Karpas-422 (cell line): ENCODE results near the gene ERC2. TPM values are rescaled to one million over a fixed set of nuclear protein-coding genes. Genes with fewer than 3 reads are reported as not detected.

Experiments used
- DNase-seq: peaks from one replicate; pipeline ENCODE4 v3.0.0-alpha.2; 2015
- H2AFZ ChIP-seq: fragments of 200-600 bp; sonication (generic); 2 replicates; pipeline ENCODE4 v1.6.1; 2014; ENCODE audit warnings: antibody characterized with exemption, low read length, mixed read lengths
- H3K27ac ChIP-seq: fragments of 200-600 bp; sonication (generic); 2 replicates; pipeline ENCODE4 v1.5.1; 2014; ENCODE audit warnings: mild to moderate bottlenecking, low read length, moderate library complexity
- H3K27me3 ChIP-seq: fragments of 200-600 bp; sonication (generic); 2 replicates; pipeline ENCODE4 v1.6.1; 2014; ENCODE audit warnings: low read length, mixed read lengths
- H3K36me3 ChIP-seq: fragments of 200-600 bp; sonication (generic); 2 replicates; pipeline ENCODE4 v1.6.1; 2014; ENCODE audit warnings: low read length, mixed read lengths; ENCODE audit not compliant: insufficient read depth
- H3K4me1 ChIP-seq: fragments of 200-600 bp; sonication (generic); 2 replicates; pipeline ENCODE4 v1.6.1; 2014; ENCODE audit warnings: mild to moderate bottlenecking, low read length, mixed read lengths
- H3K4me2 ChIP-seq: fragments of 200-600 bp; sonication (generic); 2 replicates; pipeline ENCODE4 v1.6.1; 2014; ENCODE audit warnings: low read length, low read depth, mild to moderate bottlenecking; ENCODE audit not compliant: poor library complexity, severe bottlenecking
- H3K4me3 ChIP-seq: fragments of 200-600 bp; sonication (generic); 2 replicates; pipeline ENCODE4 v1.5.1; 2014; ENCODE audit warnings: mild to moderate bottlenecking, antibody characterized with exemption, low read length, mixed read lengths
- H3K79me2 ChIP-seq: fragments of 200-600 bp; sonication (generic); 2 replicates; pipeline ENCODE4 v1.6.1; 2014; ENCODE audit warnings: mild to moderate bottlenecking, low read length, mixed read lengths
- H3K9ac ChIP-seq: fragments of 200-600 bp; sonication (generic); 2 replicates; pipeline ENCODE4 v1.6.0; 2014; ENCODE audit warnings: low read length
- H3K9me2 ChIP-seq: fragments of 200-600 bp; sonication (generic), shearing (Covaris generic); replicated peaks from 2 replicates; pipeline ENCODE4 v1.6.0; 2014; ENCODE audit warnings: mild to moderate bottlenecking, low read length, moderate library complexity; ENCODE audit not compliant: insufficient read depth
- H3K9me3 ChIP-seq: fragments of 300-700, 200-600 bp; sonication (generic); 2 replicates; pipeline ENCODE4 v1.6.1; 2014; ENCODE audit warnings: low read length, mixed read lengths
- H4K20me1 ChIP-seq: fragments of 200-600 bp; sonication (generic); 2 replicates; pipeline ENCODE4 v1.6.1; 2014; ENCODE audit warnings: mild to moderate bottlenecking, antibody characterized with exemption, low read length, low read depth; ENCODE audit not compliant: insufficient read depth
- total RNA-seq: library from RNA; depleted of rRNA; stranded (reverse); fragments of >200 nt; shearing (Covaris generic); gene quantifications from 2 replicates; pipeline ENCODE4 v1.2.3, GENCODE V29; 2014; ENCODE audit warnings: low replicate concordance

ERC2 gene
- total RNA-seq, 1 experiment from 2014 or later: 3.7 TPM

GRCh38 chr3:56124546-56124945 is 343.7 kb downstream of the ERC2 start:
- no peak for DNase-seq
- Histone ChIP-seq H3K9me2 (no peaks in the 10 kb centered on the region), H3K4me1 (no peaks in the 10 kb centered on the region), H3K27ac (no peak overlapping the region), H3K4me2 (no peak overlapping the region), H3K79me2 (no peaks in the 10 kb centered on the region), H3K9ac (no peak overlapping the region), H3K9me3 (no peaks in the 10 kb centered on the region), H2AFZ (no peak overlapping the region), H3K4me3 (no peak overlapping the region), H4K20me1 (no peaks in the 10 kb centered on the region), H3K27me3 (no peaks in the 10 kb centered on the region), H3K36me3 (no peaks in the 10 kb centered on the region)

DNA sequence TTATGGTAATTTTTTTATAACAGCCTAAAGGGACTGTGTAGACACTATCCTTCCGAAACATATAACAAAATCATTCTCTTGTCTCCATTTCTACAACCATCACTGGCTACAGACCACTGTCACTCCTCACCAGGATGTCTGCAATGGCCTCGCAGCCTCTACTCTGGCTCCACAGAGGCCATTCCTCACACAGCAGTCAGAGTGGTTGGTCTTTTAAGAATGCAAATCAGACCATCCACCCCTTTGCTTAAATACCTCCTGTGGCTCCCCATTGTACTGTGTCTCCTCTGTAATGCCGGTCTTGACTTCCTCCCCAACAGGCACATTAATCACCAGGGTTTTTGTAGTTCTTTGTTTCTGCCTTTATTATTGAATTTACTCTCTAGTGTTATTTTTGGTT is 344.8 kb downstream of the ERC2 start:
- Histone ChIP-seq H3K79me2 (no peaks in the 10 kb centered on the region), H4K20me1 (no peaks in the 10 kb centered on the region), H3K27ac (no peak overlapping the region), H3K9ac (no peak overlapping the region), H3K27me3 (no peaks in the 10 kb centered on the region), H3K9me3 (no peaks in the 10 kb centered on the region), H2AFZ (no peak overlapping the region), H3K36me3 (no peaks in the 10 kb centered on the region), H3K9me2 (no peaks in the 10 kb centered on the region), H3K4me2 (no peak overlapping the region), H3K4me3 (no peak overlapping the region), H3K4me1 (no peaks in the 10 kb centered on the region)
- no peak for DNase-seq

GRCh38 chr3:56122911-56123310 is 345.4 kb downstream of the ERC2 start:
- Histone ChIP-seq H3K9ac (no peak overlapping the region), H4K20me1 (no peaks in the 10 kb centered on the region), H3K27ac (no peak overlapping the region), H3K4me1 (no peaks in the 10 kb centered on the region), H3K9me3 (no peaks in the 10 kb centered on the region), H3K4me3 (no peak overlapping the region), H3K4me2 (no peak overlapping the region), H2AFZ (no peak overlapping the region), H3K27me3 (no peaks in the 10 kb centered on the region), H3K79me2 (no peaks in the 10 kb centered on the region), H3K9me2 (no peaks in the 10 kb centered on the region), H3K36me3 (no peaks in the 10 kb centered on the region)
- DNase-seq: no peak

- Histone ChIP-seq H3K4me1 (no peaks in the 10 kb centered on the region), H3K9me3 (no peaks in the 10 kb centered on the region), H3K4me3 (no peak overlapping the region), H4K20me1 (no peaks in the 10 kb centered on the region), H3K27me3 (no peaks in the 10 kb centered on the region), H3K27ac (no peak overlapping the region), H3K9me2 (no peaks in the 10 kb centered on the region), H3K9ac (no peak overlapping the region), H3K4me2 (no peak overlapping the region), H2AFZ (no peak overlapping the region), H3K79me2 (no peaks in the 10 kb centered on the region), H3K36me3 (no peaks in the 10 kb centered on the region)
- DNase-seq: no peak
Observed at GRCh38 chr3:56121716-56122115, 346.6 kb downstream of the ERC2 start.

DNA sequence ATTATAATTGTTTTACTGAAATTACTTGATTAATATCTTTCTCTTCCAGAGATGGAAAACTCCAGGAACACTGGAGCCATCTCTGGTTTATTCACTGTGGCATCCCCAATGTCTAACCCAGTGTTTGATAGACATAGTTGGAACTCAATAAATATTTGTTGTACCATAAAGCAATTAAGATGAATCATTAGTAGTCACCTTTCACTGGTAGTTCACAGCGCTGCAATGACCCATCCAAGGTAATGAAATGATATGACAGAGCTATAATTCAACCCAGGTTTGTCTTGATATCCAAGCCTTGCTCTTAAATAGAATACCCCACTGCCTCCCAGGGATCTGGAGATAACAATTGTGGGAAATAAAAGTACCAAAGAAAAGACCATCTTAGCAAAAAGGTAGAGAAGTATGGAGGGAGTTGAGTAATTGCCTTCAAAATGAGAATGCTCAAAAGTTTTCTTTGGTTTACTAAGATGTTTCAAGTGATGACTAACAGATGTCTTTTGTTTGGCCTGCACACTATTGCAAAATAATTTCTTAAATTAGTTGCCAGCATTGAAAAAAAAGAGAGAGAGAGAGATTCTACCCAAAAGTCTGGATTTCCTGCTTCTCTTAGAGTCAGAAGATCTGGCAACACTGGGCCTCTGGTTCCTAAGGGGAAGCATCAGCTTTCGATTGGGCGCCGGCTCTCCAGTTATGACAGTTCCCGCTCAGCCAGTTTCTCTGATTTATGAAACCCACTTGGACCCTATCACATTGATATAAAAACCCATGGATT is 348.5 kb downstream of the ERC2 start:
- Histone ChIP-seq H3K9me3 (no peaks in the 10 kb centered on the region), H3K36me3 (no peaks in the 10 kb centered on the region), H3K4me2 (no peak overlapping the region), H3K9ac (no peak overlapping the region), H4K20me1 (no peaks in the 10 kb centered on the region), H3K27ac (no peak overlapping the region), H3K4me3 (no peak overlapping the region), H2AFZ (no peak overlapping the region), H3K79me2 (no peaks in the 10 kb centered on the region), H3K4me1 (no peaks in the 10 kb centered on the region), H3K9me2 (no peaks in the 10 kb centered on the region), H3K27me3 (no peaks in the 10 kb centered on the region)
- DNase-seq: peak; percentile 1

DNA sequence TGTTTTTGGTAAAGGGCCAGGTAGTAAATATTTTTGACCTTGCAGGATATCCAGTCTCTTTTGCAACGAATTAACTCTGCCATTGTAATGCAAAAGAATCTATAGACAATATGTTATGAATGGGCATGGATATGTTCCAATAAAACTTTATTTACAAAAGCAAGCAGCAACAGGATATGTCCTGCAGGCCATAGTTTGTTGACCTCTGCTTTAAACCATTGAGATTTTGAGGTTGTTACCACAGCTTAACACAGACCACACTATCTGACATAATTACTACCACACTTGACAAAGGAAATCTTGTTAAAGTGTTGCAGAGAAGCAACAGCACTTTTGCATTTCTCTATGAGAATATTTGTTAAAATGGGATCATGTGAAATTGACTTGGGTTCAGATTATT is 349.3 kb downstream of the ERC2 start:
- Histone ChIP-seq H3K4me2 (no peak overlapping the region), H3K4me3 (no peak overlapping the region)

GRCh38 chr3:56115698-56116097 is 352.6 kb downstream of the ERC2 start:
- Histone ChIP-seq H3K36me3 (no peaks in the 10 kb centered on the region), H3K27ac (no peak overlapping the region), H3K9ac (no peak overlapping the region), H3K79me2 (no peaks in the 10 kb centered on the region), H3K4me2 (no peak overlapping the region), H4K20me1 (no peaks in the 10 kb centered on the region), H3K9me3 (no peaks in the 10 kb centered on the region), H3K27me3 (no peaks in the 10 kb centered on the region), H3K9me2 (no peaks in the 10 kb centered on the region), H3K4me1 (no peaks in the 10 kb centered on the region), H2AFZ (no peak overlapping the region), H3K4me3 (no peak overlapping the region)
- DNase-seq: no peak

More for the DNA sequence above, 349.3 kb downstream of the ERC2 start:
- H3K27ac ChIP-seq: no peak overlapping the region
- H3K9me2 ChIP-seq: no peaks in the 10 kb centered on the region
- H3K79me2 ChIP-seq: no peaks in the 10 kb centered on the region
- no peak overlapping the region for H3K9ac ChIP-seq
- H2AFZ ChIP-seq: no peak overlapping the region
- H4K20me1 ChIP-seq: no peaks in the 10 kb centered on the region
- no peaks in the 10 kb centered on the region for H3K9me3 ChIP-seq
- H3K27me3 ChIP-seq: no peaks in the 10 kb centered on the region
- no peak for DNase-seq
- no peaks in the 10 kb centered on the region for H3K36me3 ChIP-seq
- no peaks in the 10 kb centered on the region for H3K4me1 ChIP-seq

- Histone ChIP-seq H2AFZ (no peak overlapping the region), H3K27ac (no peak overlapping the region), H4K20me1 (no peaks in the 10 kb centered on the region), H3K9ac (no peak overlapping the region), H3K27me3 (no peaks in the 10 kb centered on the region), H3K4me1 (no peaks in the 10 kb centered on the region), H3K9me3 (no peaks in the 10 kb centered on the region), H3K79me2 (no peaks in the 10 kb centered on the region), H3K9me2 (no peaks in the 10 kb centered on the region), H3K4me3 (no peak overlapping the region), H3K4me2 (no peak overlapping the region), H3K36me3 (no peaks in the 10 kb centered on the region)
- no peak for DNase-seq
Observed at GRCh38 chr3:56115199-56115598, 353.1 kb downstream of the ERC2 start.
